ENCODE results near the gene CYP46A1.

The CYP46A1 gene

DNA sequence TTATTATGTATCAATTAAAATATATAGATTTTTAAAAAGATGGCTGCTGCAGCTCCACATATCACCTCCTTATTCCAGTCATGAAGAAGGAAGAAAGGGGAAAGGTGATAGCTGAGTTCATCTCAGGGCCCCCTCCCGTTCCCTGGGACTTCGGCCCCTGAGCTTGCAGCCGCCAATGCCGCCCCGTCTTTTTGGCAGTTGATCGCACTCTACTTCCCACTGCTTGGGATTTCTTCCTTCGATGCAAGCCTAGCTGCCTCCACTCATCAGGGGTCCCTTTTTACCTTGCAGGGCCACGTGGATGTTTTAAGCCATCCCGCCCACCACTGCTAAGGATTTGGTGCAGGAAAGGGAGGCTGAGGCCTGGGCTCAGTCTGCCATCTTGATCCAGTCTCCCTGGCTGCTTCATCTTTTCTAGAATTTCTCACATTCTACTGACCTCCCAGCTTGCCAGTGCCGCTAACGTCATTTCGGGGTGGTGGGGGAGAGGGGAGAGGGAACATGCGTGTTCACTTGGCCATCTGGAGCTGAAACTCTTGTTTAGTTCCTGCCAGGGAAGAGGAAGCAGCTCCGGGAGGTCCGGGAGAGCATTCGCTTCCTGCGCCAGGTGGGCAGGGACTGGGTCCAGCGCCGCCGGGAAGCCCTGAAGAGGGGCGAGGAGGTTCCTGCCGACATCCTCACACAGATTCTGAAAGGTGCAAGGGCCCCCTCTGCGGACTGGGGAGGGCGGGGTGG lies 31.3 kb downstream of the CYP46A1 start:
- no peak for DNase-seq (ENCODE audit: low read depth in 2 of 2)

DNA sequence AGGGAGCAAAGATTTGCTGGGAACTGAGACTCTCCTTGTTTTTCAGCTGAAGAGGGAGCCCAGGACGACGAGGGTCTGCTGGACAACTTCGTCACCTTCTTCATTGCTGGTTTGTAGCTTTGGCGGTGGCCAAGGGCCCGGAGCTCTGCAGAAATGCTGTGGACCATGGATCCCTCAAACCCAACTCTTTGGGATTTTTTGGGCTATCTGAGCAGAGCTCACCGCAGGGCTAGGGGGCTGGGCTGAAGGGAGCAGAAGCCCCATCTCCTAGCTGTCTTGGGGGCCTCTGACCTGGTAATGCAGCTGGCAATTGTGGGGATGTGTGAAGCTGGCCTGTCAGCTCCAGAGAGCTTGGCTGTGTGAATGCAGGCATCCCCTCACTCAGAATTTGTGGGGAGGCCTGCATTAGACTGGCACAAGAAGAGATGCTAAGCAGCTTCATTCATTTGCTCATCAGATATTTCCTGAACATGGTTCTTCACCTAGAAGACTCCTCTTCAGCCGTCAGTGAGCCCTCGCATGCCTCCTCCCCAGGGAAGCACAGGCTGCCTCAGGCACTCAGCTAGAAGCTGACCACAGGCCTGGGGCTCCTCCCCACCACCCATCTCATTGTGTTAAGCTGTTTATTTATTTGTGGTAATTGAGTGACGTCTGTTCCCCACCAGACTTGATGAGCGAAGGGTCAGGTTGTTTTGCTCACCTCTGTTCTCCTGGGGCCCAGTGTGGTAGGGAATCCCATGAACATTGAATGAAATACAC lies 32.2 kb downstream of the CYP46A1 start:
- no peak for DNase-seq (ENCODE audit: low read depth in 2 of 2)

DNA sequence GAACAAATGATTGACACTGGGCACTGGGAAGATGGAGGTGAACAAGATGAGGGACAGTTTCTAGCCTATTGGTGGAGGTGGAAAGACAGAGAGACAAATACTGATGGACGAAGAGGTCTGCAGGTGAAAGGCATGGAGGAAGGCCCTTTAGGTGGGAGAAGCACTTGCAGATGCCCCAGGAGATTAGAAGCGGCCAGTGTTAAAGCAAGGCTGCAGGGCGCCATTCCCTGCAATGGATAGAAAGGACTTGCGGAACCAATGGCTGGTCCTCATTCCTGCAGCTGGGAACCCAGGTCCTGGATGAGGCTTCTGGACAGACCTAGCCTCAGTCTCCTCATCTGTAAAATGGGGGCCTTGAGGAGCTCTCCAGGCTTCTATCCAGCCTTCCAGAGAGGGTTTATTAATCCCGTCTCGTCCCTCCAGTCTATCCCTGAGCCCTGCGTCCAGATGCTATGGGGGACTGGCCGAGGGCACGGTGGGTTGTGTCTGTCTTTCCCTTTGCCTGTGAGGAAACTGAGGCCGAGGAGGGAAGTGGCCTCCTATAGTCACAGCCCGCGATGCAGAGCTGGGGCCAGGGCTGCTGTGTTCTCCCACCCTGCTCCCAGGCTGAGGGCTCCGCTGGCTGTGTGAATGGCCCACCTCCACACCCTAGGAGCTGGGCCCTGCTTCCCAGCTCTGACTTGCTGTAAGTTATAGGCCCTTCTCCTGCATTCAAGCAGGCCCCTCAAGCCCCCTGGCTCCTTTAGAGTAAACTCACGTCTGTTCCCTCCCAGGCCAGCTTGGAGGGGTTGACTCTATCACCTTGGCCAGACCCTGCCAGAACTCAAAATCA lies 33.0 kb downstream of the CYP46A1 start:
- DNase-seq (ENCODE audit: low read depth in 2 of 2): no peak

DNA sequence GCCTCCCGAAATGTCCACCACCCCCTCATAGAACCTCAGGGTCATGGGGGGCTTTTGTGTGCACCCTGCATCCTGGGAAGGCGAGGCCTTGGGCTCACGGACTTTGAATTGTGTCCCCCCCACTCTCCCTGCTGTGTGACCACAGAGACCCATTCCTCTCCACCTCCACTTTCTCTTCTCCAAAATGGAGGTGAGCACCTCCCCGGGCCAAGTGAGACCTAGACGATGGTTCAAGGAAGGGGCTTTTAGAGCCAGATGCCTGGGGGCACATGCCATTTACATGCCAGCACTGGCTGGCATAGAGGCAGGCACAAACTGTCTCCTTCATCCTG lies 33.5 kb downstream of the CYP46A1 start:
- DNase-seq (ENCODE audit: low read depth in 2 of 2): no peak

DNA sequence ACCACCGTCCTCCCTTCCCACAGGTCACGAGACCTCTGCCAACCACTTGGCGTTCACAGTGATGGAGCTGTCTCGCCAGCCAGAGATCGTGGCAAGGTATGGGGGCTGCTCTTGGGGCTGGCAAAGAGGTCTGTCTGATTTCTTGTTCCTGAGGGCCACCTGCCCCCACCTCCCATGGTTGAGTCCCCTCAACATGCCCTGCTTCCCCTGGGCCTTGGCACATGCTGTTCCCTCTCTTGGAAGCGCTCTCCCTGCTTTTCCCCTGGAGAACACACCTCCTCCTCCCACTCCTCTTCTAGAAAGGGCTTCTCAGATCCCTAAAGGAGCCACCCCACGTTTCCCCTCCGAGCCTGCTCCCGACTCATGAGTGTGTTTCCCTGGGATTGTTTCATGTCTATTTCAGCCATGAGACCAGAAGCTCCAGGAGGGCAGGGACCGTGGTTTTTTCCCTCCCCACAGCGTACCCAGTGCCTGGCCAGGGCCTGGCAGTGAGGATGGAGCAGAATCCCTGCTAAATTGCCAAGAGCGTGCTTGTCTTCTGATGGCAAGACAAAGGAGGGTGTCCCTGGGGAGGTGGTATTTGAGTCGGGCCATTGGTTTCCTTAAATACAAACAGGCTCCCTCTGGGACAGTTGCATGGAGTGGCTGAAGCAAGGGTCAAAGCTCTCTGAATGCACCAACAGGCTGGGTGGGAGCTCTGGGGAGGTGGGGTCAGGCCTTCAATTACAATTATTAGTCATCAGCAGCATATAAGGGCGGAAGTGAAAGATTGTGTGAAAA lies 34.1 kb downstream of the CYP46A1 start:
- DNase-seq (ENCODE audit: low read depth in 2 of 2): no peak

DNA sequence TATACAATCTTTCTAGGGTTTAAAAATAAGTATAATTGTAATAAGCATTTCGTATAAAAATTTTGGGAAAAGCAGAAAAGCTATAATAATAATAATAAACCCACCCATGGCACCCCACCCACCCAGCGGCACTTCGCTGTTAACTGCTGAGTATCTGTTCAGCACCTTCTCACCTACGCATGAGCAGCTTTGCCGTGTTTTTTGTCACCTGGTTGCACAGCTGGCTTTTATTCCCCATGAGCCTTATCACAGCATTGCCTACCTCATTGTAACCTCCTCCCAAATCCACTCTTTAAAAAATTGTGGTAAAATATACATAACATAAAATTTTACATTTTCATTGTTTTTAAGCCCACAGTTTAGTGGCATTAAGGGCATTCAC lies 34.7 kb downstream of the CYP46A1 start:
- DNase-seq (ENCODE audit: low read depth in 2 of 2): no peak

DNA sequence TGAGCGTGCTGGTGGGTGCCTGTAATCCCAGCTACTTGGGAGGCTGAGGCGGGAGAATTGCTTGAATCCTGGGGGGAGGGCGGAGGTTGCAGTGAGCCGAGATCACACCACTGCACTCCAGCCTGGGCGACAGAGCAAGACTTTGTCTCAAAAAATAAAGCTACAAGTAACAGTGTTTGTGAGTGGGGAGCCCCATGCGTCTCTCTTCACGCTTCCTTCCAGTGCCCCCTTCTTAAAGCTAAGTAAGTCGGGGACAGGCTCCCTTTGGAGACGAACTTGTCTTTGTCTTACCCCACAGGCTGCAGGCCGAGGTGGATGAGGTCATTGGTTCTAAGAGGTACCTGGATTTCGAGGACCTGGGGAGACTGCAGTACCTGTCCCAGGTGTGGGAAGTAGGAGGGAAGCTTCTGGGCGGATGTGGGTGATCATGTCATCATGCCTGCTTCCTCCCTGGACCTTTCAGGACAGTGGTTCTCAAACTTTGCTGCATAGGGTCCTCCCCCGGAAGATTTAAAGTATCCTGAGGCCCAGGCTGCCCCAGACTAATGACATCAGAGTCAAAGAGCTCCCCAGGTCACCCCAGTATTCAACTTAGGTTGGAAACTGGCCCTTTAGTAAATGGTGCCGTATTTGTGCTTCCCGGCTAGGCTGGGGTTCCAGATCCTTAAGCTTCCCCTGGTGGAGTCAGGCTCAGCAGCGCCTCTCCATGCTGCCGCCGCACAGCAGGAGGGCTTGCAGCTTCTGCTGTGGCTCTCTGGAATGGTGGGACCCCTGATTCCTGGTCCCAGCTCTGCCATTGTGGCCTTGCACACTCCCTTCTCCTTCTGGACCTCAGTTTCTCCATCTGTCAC lies 37.1 kb downstream of the CYP46A1 start:
- DNase-seq (ENCODE audit: low read depth in 2 of 2): no peak

DNA sequence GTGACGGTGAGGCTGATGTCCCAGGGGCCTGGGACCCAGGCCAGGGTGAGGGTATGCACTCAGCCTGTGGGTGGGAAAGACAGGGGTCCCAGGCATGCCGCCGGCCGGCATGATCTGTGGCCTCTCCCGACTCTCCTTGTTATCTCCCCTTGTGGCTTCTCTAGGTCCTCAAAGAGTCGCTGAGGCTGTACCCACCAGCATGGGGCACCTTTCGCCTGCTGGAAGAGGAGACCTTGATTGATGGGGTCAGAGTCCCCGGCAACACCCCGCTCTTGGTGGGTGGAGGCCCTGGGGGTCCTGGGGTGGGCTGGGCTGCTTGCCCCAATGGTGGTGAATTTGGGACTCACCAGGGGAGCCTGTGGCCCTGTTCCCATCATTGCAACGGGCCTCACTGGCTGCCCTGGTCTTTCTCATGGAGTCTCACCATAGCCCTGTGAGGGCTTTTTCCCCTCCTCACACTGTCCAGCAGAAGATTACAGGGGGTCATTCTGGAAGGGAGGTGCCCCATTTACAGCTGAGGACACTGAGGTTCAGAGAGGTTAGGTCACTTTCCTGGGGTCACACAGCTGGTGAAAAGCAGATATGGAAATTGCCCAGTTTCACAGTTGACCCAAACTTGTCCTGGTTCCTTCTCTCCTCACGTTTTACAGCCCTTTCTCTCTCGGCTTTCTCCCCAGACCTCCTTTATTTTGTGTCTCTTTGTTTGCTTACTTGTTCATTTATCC lies 37.9 kb downstream of the CYP46A1 start:
- DNase-seq (ENCODE audit: low read depth in 2 of 2): no peak

DNA sequence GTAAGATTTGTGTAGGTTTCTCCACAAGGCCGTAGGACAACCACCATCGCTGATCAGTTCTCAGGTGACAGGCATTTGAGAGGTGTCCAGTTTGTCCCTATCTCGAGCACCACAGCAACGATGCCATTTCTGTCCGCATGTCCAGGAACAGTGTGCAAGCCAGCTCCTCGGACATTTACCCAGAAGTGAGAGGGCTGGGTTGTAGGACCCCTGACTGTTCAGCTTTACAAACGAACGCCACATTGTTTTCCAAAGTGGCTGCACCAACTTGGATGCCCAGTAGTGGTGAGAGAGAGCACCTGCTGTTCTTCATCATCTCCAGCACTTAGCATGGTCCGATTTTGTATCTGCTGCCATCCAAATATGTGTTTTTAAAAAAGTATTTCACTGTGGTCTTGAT lies 38.6 kb downstream of the CYP46A1 start:
- DNase-seq (ENCODE audit: low read depth in 2 of 2): no peak

DNA sequence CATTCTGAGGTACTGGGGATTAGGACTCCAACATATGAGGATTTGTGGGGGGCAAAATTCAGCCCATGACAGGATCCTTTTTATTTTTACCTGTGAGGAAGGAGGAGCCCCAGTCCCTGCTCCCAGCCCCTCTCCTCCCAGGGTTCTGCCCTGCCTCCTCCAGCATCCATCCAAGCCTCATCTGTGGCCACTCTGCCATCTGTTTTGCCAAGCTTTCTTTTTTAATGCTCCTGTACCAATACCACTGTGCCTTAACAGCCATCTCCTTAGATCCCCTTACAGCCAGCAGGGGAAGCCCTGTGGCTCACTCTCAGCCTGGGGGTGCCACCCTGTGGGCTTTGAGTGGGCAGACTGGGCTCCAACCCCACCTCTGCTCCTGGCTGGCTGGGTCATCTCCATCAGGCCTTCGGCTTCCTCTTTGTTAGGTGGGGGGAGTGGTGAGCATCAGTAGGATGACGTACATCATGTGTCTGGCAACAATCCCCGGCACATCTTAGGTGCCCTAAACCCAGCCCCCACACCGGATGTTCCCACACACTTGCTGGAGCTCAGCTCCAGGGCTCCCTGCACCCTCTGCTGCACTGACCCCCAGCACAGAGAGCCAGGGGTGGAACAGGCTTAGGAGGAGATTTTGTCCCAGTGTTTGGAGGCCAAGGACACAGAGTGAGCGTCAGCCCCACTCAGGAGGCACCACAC lies 40.2 kb downstream of the CYP46A1 start:
- no peak for DNase-seq (ENCODE audit: low read depth in 2 of 2)

DNA sequence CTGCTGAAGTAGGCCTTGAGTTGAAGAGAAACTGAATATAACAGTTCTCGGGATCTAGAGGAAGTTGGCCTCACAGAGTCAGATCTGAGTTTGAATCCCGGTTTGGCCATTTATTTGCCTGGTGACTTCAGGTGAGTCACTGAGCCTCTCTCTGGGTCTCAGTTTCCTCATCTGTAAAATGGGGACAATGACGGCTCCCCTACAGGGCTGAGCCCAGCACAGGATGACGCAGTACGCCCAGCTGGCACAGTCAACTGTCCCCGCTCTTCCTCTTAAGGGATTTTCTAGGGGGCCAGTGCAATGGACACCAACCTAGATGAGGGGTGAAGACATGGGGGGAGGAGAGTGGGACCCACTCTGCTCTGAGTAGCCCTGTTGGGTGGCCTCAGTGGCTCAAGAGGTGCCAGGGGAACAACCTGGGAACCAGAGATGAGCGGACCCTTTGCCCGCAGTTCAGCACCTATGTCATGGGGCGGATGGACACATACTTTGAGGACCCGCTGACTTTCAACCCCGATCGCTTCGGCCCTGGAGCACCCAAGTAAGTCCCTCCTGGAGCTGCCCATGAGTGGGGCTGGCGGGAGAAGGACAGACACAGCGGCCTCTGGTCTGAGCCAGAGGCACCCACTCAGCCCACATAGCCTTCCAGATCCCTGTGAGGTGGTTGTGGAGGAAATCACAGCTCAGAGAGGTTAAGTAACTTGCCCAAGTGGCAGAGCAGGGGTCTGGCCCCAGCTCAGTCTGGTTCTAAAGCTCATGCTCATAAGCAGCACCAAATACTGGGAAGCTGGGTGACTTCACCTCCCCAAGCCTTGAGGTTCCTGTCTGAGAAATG lies 41.1 kb downstream of the CYP46A1 start:
- DNase-seq (ENCODE audit: low read depth in 2 of 2): no peak

DNA sequence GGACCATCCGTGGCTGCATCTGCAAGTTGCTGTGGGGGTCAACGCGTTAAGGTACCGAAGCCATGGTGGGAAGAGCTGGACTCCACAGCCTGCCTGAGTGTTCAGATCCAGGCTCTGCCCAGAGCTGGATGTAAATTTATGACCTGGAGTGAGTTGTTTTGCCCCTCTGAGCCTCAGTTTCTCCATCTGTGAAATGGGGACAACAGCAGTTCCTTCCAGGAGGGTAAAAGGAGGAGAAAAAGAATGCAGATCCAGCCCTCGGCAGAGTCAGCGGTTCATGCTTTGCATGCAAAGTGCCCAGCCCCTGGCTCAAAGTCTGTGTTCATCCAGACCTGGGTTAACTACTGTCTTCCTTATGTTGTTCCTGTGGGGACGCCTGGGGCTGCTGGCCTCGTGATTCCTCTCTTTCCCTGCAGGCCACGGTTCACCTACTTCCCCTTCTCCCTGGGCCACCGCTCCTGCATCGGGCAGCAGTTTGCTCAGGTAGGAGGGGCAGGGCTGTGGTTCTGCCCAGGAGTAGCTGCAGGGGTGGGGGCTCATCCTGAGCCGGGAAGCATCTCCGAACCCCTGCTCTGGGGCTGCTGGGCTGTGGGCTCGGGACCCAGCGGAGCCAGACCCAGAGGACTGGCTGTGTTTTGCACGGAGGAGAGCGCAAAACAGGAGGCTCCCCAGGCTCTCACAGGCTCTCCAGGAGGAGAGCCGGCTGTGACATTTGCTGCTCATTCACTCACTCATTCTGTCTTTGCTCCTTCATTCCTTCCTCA lies 41.9 kb downstream of the CYP46A1 start:
- DNase-seq (ENCODE audit: low read depth in 2 of 2): no peak

DNA sequence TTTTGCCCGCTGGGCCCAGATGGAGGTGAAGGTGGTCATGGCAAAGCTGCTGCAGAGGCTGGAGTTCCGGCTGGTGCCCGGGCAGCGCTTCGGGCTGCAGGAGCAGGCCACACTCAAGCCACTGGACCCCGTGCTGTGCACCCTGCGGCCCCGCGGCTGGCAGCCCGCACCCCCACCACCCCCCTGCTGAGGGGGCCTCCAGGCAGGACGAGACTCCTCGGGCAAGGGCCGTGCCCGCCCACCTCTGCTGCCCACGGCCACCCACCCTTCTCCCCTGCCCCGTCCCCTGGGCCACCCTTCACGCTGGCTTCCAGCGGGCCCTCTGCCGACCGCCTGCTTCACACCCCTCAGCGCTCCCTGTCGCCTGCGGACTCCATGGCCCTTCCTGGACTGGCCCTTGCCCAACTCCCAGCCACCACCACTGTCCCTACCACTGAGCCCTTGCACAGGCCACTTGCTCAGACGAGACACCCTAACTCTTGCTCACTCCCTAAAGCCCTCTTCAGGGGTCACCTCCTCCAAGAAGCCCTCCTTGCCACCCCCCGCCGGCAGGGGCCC lies 42.5 kb downstream of the CYP46A1 start:
- no peak for DNase-seq (ENCODE audit: low read depth in 2 of 2)

DNA sequence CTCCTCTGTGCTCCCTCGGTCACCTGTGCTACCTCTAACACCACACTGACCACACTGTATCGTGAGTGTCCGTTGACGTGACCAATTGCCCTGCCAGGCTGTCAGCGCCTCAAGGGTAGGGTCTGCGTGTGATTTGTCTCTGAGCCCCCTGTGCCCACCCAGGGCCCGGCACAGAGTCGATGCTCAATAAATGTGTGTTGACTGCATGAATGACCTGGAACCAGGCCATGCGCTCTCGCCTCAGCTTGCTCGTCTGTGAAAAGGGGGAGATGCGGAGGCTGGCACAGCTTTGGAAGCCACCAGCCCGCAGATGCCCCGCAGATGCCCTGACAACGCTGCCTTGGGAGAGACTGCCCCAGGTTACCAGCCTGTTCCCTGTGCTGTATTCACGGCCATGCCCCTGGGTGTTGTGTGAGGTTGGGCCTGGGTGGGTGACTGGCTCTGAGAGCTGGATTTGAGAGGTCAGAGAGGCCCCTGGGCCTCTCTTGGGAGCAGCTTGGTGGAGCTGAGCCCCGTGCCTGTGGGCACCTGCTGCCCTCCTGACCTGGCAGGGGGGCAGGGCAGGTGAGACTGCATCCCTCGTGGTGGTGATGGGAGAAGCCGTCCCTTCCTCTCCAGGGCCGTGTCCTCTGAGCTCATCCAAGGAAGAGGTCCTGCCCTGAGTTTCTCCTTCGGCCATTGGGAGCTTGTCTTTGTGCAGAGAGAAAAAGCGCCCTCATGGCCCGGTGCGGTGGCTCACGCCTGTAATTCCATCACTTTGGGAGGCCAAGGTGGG lies 43.2 kb downstream of the CYP46A1 start:
- DNase-seq (ENCODE audit: low read depth in 2 of 2): no peak

DNA sequence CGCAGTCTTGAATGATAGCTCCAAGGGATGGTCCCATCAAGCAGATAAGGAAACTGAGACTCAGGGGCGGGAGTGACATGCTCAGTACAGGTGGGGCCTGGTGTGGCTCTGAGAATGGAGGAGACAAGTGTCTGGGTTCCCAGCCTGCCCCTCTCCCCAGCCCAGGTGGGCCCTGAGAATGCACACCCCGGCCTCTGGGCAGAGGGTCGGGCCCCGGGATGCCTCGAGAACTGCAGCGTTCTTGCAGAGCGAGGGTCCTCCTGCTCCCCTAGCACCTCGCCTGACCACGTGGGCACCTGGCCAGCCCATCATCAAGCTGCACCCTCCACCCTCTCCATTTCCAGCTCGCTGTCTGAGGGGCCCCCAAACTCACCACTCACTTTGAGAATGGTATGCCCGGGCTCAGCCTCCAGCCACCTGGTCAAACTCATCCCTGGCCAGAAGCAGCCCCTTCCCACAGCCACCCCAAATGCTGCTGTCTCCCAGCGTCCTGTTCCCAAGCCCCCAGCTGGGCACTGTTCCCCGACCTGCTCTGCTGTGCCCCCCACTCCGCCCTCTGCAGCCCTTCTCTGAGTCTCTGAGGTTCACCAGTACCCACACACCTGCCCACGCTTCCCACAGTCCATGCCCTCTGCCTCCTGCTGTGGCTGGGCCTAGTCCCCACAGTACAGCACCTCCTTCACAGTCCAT lies 44.3 kb downstream of the CYP46A1 start:
- no peak for DNase-seq (ENCODE audit: low read depth in 2 of 2)

DNA sequence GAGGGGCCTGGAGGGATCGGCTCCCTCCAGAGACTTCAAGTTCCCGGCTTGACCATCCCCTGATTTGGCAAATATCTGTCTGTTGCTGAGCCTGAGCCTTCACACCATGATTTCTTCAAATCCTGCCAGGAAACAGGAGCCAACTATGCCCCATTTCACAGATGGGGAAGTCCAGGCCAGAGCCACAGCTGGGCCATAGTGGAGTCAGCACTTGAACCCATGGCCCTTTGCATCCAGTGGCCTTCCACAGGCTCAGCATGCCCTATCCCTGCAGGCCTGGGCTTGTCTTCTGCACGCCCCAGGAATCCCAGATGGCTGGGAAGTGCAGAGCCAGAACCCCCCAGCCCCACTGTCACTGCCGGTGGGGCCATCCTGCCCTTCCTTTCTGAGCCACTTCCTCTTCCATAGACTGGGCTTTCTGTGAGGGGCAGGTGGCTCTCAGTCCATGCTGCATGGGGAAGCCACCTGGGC lies 44.9 kb downstream of the CYP46A1 start:
- no peak for DNase-seq (ENCODE audit: low read depth in 2 of 2)
